Measurements from ENCODE around the gene PTTG1.
A peak's percentile ranks its signal among the peaks of the same experiment; 100 is the strongest.

PTTG1 gene

DNA sequence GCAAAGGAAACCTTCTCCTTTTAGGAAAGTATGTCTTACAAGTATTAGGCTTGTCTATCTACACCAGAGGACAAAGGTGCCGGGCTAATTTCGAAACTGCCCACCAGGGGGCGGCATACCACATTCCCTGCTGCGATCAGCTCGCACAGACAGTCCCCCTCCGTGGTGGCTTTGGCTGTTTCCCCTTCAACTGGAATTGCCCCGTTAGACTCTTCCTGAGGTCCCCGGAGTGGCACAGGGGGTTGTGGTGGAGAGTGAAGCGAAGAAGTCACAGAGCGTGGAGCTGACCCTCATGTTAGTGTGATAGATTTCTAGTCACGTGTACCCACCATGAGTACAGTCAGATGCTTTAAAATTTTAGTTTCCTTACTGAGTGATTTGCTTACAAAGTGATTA, 17.5 kb downstream of the PTTG1 start:
- DNase-seq (ENCODE audit: low read depth): no peak
- H3K4me3 ChIP-seq (ENCODE audit: control insufficient read depth, low read depth, low read length): peak overlapping the region; percentile 59
- TF ChIP-seq, protein P1, sequence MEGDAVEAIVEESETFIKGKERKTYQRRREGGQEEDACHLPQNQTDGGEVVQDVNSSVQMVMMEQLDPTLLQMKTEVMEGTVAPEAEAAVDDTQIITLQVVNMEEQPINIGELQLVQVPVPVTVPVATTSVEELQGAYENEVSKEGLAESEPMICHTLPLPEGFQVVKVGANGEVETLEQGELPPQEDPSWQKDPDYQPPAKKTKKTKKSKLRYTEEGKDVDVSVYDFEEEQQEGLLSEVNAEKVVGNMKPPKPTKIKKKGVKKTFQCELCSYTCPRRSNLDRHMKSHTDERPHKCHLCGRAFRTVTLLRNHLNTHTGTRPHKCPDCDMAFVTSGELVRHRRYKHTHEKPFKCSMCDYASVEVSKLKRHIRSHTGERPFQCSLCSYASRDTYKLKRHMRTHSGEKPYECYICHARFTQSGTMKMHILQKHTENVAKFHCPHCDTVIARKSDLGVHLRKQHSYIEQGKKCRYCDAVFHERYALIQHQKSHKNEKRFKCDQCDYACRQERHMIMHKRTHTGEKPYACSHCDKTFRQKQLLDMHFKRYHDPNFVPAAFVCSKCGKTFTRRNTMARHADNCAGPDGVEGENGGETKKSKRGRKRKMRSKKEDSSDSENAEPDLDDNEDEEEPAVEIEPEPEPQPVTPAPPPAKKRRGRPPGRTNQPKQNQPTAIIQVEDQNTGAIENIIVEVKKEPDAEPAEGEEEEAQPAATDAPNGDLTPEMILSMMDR (IDR thresholded peaks at IDR 0.05; ENCODE audit: control insufficient read depth, insufficient read depth, low read depth, low read length, missing control alignments): peak; percentile 92

DNA sequence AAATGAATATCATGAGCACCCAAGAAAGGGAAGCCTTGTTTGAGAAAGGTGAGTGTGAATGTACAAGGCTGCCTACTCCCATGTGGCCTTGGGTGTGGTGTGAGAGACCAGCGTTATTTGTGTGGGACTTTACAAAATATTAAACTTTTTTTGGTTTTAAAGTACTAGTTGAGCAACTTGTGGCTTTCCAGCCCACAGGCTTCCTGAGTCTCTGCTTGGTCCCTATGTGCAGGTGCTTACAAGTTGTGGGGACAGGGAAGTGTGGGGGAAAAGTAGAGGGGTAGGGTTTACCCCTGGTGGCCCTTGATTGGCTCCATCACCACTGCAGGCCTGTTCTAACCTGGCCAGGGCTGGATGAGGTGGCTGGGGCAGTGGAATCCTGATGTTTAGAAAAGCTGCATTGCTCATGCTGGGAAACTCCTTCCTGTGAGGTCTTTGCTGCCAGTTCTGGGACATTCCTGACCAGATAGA, 19.7 kb downstream of the PTTG1 start:
- TF ChIP-seq, protein P1 (IDR thresholded peaks at IDR 0.05; ENCODE audit: control insufficient read depth, insufficient read depth, low read depth, low read length, missing control alignments): no peak
- DNase-seq (ENCODE audit: low read depth): no peak
- no peak overlapping the region for H3K4me3 ChIP-seq (ENCODE audit: control insufficient read depth, low read depth, low read length)

DNA sequence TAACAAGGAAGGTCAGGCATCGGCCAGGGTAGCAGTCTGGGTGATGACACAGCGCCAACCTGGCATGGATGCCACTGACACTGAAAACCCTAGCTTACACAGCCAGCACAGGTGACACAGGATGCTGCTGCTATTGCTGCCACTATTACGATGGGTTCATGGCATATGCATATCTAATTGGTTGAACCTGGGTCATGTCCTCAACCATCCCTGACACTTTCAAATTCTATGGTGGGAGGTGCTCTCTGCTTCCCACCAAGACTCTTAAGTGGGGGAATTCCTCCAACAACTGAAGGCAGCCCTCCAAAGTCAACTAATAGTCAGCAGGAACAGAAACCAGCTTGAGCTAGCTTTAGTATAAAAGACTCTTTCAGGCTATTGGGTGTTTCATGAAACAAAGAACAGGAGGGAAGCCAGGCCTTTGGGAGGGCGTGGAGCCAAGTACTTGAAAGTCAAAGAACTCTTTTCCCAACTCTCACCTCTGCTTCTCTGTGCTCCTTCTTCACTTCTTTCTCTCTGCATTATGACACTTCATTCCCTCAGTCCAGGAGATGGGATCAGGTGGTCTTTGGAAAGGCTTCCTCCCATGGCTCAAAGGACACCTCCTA, 21.3 kb downstream of the PTTG1 start:
- no peak for DNase-seq (ENCODE audit: low read depth)
- TF ChIP-seq, protein P1 (IDR thresholded peaks at IDR 0.05; ENCODE audit: control insufficient read depth, insufficient read depth, low read depth, low read length, missing control alignments): no peak
- H3K4me3 ChIP-seq (ENCODE audit: control insufficient read depth, low read depth, low read length): no peak overlapping the region

DNA sequence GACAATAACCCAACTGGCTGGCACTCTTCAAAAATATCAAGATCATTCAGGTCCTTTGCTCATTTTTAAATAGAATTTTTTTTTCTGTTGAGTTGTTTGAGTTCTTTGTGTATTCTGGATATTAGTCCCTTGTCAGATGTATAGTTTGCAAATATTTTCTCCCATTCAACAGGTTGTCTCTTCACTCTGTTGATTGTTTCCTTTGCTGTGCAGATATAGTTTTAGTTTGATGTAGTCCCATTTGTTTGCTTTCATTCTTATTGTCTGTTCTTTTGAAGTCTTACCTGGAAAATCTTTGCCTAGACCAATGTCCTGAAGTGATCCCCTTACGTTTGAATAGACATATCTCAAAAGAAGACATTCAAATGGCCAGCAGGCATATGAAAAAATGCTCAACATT, 22.8 kb downstream of the PTTG1 start:
- TF ChIP-seq, protein P1 (IDR thresholded peaks at IDR 0.05; ENCODE audit: control insufficient read depth, insufficient read depth, low read depth, low read length, missing control alignments): no peak
- DNase-seq (ENCODE audit: low read depth): no peak
- H3K4me3 ChIP-seq (ENCODE audit: control insufficient read depth, low read depth, low read length): no peak overlapping the region

DNA sequence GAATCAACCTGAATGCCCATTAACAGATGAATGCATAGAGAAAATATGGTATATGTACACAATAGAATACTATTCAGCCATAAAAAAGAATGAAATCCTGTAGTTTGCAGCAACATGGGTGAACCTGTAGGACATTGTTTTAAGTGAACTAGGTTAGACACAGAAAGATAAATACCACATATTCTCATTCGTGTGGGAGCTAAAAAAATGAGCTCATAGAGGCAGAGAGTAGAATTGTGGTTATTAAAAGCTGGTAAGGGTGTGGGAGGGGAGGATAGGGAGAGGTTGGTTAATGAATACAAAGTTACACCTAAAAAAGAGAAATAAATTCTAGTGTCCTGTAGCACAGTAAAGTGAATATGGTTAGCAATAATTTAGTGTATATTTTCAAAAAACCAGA, 23.5 kb downstream of the PTTG1 start:
- no peak for DNase-seq (ENCODE audit: low read depth)
- no peak overlapping the region for H3K4me3 ChIP-seq (ENCODE audit: control insufficient read depth, low read depth, low read length)
- TF ChIP-seq, protein P1 (IDR thresholded peaks at IDR 0.05; ENCODE audit: control insufficient read depth, insufficient read depth, low read depth, low read length, missing control alignments): no peak

DNA sequence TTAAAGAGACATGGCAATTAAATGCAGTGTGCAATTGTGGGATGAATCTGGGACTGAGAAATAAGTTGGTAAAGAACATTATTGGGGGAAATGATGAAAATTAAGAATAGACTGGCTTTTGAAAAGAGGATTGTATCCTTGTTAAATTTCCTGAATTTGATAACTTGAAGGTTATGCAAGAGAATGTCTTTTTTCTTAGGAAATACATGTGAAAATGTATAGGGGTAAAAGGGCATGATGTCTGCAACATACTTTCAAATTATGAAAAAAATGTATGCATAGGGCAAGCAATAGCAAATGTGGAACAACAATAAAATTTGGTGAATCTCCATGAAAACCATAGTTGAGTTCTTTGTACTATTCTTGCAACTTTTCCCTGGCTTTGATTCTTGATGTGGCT, 24.1 kb downstream of the PTTG1 start:
- H3K4me3 ChIP-seq (ENCODE audit: control insufficient read depth, low read depth, low read length): no peak overlapping the region
- TF ChIP-seq, protein P1 (IDR thresholded peaks at IDR 0.05; ENCODE audit: control insufficient read depth, insufficient read depth, low read depth, low read length, missing control alignments): no peak
- no peak for DNase-seq (ENCODE audit: low read depth)

Measured in AG09309 (cell line).